Gastrocnemius medialis (tissue), 4 donors: ENCODE data around the gene TMTC3.

ENCODE experiments used
- POLR2A ChIP-seq, 2 donors: fragments of 450-650 bp; IDR thresholded peaks; one replicate each; pipeline ENCODE4 v1.6.1; 2017; ENCODE audit warnings: antibody characterized with exemption in 2 of 2, mild to moderate bottlenecking in 2 of 2, moderate library complexity in 2 of 2
- TF ChIP-seq, protein P1 (sequence below), 5 experiments: fragments of 450-650 bp in 3 of 5; fragments of 200-600 bp in 2 of 5; sonication (generic) in 2 of 5; IDR thresholded peaks in 4 of 5; conservative IDR thresholded peaks in 1 of 5; 1 replicate in 4 of 5; 2 replicates in 1 of 5; pipeline ENCODE4 v1.5.1; 2016 to 2019; ENCODE audit warnings: antibody characterized with exemption in 5 of 5, mild to moderate bottlenecking in 3 of 5, moderate library complexity in 3 of 5

DNA sequence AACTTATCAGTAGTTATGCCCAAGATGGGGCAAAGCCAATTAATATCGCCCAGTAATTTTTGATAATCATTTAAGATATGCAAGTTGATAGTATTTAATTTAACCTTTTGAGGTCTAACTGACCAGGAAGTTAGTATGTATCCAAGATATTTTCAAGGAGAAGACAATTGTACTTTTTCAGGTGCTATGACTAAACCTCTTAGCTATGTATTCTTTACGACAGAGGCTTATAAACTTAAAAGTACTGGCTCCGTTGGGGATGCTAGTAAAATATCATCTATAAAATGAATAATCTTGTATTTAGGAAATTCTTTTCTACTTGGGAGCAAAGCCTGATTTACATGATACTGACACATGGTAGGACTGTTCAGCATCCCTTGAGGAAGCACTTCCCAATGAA lies 40.3 kb downstream of the TMTC3 start:
- TF ChIP-seq POLR2A (IDR thresholded peaks at IDR 0.05) = no peak
- TF ChIP-seq, protein P1, sequence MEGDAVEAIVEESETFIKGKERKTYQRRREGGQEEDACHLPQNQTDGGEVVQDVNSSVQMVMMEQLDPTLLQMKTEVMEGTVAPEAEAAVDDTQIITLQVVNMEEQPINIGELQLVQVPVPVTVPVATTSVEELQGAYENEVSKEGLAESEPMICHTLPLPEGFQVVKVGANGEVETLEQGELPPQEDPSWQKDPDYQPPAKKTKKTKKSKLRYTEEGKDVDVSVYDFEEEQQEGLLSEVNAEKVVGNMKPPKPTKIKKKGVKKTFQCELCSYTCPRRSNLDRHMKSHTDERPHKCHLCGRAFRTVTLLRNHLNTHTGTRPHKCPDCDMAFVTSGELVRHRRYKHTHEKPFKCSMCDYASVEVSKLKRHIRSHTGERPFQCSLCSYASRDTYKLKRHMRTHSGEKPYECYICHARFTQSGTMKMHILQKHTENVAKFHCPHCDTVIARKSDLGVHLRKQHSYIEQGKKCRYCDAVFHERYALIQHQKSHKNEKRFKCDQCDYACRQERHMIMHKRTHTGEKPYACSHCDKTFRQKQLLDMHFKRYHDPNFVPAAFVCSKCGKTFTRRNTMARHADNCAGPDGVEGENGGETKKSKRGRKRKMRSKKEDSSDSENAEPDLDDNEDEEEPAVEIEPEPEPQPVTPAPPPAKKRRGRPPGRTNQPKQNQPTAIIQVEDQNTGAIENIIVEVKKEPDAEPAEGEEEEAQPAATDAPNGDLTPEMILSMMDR (IDR thresholded peaks at IDR 0.05 in 4 of 5, conservative IDR thresholded peaks at IDR 0.05 in 1 of 5) = no peak
